HG03520 (cell line): Measurements from ENCODE around the gene KPNA2.
"Not testable (repeated sequence)": the region's sequence is repeated elsewhere in the genome, so short reads cannot be mapped to it uniquely, and the experiment has no call there.

ENCODE experiments used
- ATAC-seq: cut with Tn5 transposase; IDR thresholded peaks from one replicate; pipeline ENCODE4 v1.9.1; 2021; ENCODE audit warnings: mild to moderate bottlenecking, moderate library complexity; ENCODE audit not compliant: unreplicated experiment

Gene KPNA2

GRCh38 chr17:68035523-68036303, at the start of gene KPNA2:
Gene KPNA2 (plus strand): TSS chr17:68035735. CDS start chr17:68037133, 1,398 bp downstream.
- ATAC-seq: peak; percentile 90

DNA sequence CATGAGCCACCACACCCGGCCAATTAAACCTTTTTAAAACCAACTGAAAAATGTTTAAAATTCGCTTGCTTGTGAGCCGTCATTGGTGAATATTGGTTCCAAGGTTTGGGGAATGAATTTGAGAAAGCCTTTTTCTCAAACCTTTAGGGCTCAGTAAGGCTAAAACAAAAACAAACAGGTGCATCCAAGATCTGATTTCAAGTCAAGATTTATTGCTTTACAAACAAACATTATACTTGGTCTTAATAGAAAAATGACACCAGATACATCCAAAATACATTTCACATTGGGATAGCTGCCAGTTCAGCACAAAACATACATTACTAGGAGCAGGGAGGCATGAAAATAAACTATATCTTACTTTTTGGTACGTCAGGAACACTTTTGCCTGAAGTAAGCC, 44.6 kb upstream of the KPNA2 start:
- no peak for ATAC-seq

DNA sequence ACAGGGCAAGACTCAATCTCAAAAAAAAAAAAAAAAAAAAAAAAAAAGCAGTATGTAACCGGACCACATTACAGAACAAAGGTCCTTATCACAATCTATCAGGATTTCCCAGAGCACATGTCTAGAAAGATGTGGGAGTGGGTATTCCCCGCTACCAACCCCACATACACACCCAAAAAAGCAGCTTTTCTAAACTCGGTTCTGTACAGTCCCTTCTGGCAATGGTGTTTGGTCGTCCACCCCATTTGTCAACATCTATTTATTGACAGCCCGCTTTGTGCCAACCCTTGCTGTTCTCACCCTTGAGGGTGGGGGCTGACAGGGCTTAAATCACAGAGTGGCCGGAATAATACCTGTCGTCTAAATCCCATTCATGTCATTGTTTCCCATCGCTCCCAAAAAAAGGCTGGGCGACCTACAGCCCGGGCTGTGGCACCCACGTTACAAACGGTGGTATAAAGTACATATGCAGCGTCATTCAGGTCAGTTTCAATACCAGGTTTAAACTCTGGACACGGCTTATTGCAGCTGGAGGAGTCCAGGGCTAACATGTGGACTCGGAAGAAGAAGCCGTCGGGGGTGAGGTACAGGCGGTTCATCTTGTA, 42.9 kb upstream of the KPNA2 start:
- no peak for ATAC-seq

DNA sequence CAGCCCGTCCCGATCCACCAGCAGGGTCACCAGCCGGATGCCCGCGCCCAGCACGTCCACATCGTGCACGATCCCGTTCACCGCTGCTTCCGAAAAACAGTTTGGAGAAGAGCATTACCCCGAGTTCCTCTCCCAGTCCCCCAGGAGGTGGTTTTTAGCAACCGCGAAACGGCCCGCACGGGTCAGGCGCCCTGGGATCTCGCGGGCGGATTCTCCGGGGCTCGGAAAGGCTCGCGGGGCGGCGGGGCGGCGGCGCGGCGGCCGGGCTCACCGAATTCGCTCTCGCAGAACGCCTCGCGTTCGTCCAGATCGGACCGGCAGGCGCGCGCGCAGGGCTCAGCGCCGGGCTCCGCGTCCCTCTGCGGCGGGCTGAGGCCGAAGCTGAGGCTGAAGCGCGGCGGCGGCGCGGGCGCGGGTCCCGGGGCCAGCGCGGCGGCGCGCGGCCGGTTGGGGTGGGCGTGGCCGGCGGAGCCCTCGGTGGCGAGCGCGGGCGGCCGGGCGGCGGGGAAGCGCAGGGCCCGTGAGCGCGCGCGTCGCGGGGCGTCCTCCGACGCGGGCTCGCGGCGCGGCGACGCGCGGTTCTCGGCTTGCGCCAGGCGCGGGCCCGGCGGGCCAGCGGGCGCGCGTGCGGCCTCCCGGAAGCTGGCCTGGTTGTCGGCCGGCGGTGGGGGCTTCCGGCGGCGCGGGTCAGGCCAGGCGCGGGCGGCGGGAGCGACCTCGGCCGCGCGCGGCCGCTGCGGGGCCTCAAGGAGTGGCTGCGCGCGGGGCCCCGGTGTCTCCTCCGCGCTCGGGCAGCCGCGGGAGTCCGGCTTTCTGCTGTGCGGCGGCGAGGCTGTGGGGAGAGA, 42.2 kb upstream of the KPNA2 start:
- peak; percentile 72 for ATAC-seq

GRCh38 chr17:67993998-67994361, 41.6 kb upstream of the KPNA2 start:
- ATAC-seq: no peak

DNA sequence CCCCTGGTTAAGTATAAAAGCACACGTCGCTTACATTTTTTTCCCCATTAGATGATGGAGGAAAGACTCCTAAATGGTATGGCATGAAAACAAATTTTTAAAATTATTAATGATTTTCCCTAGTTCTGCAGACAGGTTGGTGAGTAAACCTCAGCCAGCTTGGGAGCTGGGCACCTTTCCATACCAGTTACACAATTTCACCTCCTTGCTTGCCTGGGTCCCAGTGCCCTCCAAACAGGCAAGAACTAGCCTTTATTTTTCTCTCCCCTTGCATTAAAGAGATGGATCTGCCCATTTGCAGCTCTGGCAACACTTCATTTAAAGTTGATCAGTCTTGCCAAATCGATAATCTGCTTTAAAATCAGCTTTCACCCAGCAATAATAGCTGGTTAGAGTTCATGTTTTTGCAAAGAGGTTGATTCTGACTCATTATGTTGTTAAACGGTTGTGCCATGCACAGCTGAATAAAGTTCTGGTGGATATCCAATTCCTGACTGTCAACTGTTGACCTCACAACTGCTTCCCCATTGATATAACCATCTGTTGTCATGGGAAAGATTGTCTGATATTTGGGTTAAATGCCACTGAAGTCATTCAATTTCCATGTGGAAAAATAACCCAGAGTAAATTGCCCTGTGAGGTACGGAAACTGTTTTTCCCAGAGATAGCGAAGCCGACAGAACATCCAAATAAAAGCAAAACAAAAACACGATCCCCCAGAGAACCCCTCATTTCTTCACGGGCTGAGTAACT, 40.5 kb upstream of the KPNA2 start:
- no peak for ATAC-seq

DNA sequence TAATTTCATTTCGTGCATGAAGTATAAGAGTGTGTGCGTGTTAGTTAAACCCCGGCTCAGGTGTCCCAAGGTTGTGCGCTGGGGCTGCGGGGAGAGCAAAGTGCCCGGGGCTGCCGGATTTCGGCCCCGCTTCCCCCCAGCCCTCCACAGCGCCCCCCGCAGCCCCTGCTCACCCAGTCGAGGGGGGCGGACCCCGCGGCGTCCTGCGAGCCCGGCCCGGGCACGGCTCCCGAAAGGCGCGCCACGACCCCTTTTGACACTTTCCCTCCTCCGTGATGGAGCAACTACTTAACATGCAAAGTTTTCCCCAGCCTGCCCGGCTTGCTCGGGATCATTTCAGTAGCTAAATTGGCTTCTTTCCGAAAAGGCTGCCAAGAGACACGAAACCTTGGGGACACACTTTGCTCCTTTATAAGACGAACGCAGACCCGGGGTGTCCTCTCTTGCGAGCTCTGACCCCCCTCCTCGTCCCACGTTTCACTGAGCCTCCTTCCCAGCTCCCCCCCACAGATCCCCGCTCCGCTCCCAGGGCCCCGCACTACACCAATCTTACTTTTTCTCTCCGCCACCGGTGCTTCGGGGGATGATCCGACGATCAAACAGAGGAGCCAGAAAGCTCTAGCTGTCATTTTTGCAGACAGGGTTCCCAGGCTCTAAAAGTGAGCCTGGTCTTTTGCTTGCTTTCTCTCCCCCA, 39.8 kb upstream of the KPNA2 start:
- ATAC-seq: no peak

DNA sequence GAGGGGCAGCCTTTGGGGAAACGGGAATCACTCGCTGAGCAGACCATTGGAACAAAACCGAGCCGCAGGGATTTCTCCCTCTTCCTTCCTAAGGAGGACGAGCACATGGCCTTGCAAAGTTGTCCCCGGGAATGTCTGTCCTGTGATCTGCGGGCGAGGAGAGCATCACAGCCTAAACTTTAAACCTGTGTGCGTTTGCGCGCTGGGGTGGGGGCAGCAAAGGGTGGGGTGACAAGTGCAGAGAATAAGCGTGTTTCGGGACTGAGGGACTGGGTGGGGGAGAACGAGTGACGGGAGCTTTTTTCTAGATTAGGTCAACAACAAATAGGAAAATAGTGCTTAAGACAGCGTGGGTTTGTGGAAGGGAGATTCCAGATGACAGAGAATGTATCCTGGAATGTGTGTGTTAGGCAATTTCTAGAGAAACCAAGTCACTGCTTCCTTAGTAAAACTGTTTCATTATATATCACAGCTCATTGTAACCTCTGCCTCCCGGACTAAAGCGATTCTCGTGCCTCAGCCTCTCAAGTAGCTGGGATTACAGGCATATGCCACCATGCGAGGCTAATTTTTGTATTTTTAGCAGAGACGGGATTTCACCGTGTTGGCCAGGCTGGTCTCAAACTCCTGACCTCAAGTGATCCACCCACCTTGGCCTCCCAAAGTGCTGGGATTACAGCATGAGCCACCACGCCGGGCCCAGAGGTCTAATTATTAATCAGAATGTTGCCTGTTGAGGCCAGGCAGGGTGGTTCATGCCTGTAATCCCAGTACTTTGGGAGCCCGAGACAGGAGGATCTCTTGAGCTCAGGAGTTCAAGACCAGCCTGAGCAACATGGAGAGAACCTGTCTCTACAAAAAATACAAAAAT, 39.0 kb upstream of the KPNA2 start, which contains the start of gene C17orf58:
Gene C17orf58 (minus strand): TSS at position 169 of the 871 bp plus-strand sequence. CDS start 271 bp downstream, outside the sequence.
- ATAC-seq: not testable (repeated sequence)

DNA sequence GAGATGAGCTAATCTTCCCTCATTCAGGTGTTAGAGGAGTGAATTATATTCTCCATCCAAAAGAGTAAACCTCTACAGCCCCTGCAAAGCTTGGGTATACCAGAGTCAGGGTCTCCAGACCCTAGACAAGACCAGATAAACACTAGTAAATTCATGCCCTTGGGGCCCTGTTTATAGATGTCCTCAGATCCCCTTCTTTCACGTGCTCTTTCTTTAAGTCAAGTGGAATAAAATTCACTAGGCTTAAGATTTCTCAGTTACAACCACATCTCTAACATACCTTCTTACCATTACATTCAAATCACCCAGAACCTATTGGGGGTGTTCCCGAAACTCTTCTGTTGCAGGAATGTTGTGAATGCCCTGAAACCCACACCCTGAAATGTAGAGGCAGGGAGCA, 37.1 kb upstream of the KPNA2 start:
- ATAC-seq: no peak

DNA sequence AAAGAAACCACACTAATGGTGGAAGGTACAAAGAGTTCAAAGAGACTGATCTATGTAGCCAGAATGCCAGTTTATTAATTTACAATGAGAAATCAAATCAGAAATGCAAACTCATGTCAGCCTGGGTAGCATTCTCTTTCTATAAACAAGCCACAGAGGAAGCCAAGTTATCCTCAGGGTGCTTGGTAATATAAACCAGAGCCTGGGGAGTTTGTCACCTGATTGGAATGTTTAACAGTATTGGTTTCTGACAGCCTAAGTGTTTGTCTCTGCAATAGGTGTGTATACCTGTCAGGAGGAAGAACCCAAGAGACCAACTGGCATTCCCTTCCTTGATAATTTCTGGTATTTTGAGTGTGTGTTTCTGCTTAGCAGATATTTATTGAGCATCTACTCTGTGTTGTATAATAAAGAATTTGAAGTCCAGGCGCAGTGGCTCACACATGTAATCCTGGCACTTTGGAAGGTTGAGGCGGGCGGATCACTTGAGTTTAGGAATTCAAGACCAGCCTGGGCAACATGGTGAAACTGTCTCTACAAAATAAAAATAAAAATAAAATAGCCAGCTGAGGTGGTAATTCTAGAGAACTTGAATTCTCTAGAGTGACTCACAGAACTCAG, 36.1 kb upstream of the KPNA2 start:
- no peak for ATAC-seq

DNA sequence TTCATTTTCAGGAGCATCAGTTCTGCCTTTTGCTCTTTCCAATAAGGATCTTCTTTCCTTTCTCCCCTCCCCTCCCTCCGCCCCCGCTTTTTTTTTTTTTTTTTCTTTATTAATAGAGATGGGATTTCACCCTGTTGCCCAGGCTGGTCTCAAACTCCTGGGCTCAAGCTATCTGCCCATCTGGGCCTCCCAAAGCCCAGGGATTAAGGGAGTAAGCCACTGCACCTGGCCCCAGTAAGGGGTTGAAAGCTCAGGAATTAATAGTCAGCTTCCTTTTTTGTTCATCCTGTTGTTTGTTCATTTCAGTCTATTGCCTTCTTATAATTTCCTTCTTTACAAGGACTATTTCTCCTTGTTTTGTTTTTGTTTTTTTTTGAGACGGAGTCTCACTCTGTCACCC, 31.3 kb upstream of the KPNA2 start:
- no peak for ATAC-seq

DNA sequence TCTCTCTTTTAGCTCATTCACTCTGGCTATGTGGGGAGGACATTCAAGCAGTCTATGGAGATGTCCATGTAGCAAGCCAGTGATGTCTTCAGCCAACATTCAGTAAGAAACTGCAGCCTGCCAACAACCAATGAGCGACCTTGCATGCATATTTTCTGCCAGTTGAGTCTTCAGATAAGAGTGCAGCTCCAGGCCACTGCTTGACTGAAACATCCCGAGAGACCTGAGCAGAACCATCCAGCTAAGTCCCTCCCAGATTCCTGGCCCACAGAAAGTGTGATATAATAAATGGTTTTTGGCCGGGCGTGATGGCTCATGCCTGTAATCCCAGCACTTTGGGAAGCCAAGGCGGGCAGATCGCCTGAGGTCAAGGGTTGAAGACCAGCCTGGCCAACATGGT, 28.7 kb upstream of the KPNA2 start:
- ATAC-seq: no peak

DNA sequence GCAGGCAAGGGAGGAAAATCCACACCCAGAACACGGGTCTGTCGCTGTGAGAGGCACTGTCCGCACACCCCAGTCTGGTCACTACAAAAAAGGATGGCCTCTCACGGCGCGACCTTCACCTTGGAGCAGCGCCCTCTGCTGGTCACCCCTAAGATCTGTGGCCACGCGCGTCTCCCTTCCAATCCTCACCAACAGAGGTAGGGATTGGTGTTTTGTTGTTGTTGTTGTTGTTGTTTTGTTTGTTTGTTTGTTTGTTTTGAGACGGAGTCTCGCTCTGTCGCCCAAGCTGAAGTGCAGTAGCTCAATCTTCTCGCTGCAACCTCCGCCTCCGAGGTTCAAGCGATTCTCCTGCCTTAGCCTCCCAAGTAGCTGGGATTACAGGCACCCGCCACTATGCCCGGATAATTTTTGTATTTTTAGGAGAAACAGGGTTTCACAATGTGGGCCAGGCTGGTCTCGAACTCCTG, 24.3 kb upstream of the KPNA2 start:
- ATAC-seq: no peak

DNA sequence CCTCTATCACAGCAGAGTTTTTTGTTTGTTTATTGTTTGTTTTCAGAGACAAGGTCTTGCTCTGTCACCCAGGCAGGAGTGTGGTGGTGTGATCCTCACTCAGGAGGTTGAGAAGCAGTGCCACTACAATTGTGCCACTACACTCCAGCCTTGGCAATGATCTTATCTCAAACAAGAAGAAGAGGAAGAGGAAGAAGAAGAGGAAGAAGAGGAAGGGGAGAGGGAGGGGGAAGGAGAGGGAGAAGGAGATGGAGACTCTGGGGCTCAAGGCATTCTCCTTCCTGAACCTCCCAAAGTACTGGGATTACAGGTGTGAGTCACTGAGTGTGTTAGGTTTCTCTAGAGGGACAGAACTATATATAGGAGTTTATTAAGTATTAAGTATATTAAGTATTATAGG, 22.1 kb upstream of the KPNA2 start:
- no peak for ATAC-seq

- no peak for ATAC-seq
Observed at GRCh38 chr17:68015081-68015723, 20.3 kb upstream of the KPNA2 start.

GRCh38 chr17:68016838-68017237, 18.7 kb upstream of the KPNA2 start:
- ATAC-seq: no peak

DNA sequence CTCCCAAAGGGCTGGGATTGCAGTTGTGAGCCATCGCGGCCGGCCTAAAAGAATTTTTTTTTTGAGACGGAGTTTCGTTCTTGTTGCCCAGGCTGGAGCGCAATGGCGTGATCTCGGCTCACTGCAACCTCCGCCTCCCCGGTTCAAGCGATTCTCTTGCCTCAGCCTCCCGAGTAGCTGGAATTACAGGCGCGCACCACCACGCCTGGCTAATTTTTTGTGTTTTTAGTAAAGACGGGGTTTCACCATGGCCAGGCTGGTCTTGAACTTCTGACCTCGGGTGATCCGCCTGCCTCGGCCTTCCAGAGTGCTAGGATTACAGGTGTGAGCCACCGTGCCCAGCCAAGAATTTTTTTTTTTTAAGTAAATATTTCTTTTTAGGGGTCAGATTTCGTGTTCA, 17.0 kb upstream of the KPNA2 start:
- not testable (repeated sequence) for ATAC-seq

GRCh38 chr17:68019336-68019674, 16.2 kb upstream of the KPNA2 start:
- ATAC-seq: no peak
